WI38 (cell line): Measurements from ENCODE around the gene CD300H.

ENCODE experiments used
- H3K4me3 ChIP-seq: 2 replicates; pipeline ENCODE4 v1.5.1; 2011; ENCODE audit warnings: low read depth, mild to moderate bottlenecking, control low read depth, low read length
- TF ChIP-seq, protein P1 (sequence below): IDR thresholded peaks from 2 replicates; pipeline ENCODE4 v1.5.1; 2012; ENCODE audit warnings: low read depth, mild to moderate bottlenecking, control low read depth, low read length

CD300H gene

DNA sequence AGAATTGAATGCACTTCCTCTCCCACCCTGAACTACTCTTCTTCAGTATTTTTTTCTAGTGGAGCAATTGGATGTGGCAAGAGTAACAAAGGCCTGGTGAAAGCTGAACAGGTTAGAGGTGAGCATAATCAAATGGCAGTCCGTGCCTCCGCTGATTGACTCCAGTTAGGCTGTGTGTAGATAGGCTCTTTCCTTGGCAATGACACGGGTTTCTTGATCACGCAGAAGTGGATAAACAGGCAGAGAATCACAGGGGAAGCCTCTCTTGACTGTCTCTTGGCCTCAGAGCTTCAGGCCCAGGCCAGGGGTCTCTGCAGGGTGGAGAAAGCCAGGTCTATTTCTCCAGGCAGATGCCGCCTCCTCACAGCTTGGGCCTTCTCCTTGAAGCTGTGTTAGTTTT is 40.2 kb downstream of the CD300H start:
- H3K4me3 ChIP-seq = no peak overlapping the region
- TF ChIP-seq, protein P1, sequence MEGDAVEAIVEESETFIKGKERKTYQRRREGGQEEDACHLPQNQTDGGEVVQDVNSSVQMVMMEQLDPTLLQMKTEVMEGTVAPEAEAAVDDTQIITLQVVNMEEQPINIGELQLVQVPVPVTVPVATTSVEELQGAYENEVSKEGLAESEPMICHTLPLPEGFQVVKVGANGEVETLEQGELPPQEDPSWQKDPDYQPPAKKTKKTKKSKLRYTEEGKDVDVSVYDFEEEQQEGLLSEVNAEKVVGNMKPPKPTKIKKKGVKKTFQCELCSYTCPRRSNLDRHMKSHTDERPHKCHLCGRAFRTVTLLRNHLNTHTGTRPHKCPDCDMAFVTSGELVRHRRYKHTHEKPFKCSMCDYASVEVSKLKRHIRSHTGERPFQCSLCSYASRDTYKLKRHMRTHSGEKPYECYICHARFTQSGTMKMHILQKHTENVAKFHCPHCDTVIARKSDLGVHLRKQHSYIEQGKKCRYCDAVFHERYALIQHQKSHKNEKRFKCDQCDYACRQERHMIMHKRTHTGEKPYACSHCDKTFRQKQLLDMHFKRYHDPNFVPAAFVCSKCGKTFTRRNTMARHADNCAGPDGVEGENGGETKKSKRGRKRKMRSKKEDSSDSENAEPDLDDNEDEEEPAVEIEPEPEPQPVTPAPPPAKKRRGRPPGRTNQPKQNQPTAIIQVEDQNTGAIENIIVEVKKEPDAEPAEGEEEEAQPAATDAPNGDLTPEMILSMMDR = no peak

GRCh38 chr17:74526681-74527080 is 40.6 kb downstream of the CD300H start:
- TF ChIP-seq, protein P1 = no peak
- no peak overlapping the region for H3K4me3 ChIP-seq

- TF ChIP-seq, protein P1 = no peak
Observed at GRCh38 chr17:74525781-74526288, 41.5 kb downstream of the CD300H start.

DNA sequence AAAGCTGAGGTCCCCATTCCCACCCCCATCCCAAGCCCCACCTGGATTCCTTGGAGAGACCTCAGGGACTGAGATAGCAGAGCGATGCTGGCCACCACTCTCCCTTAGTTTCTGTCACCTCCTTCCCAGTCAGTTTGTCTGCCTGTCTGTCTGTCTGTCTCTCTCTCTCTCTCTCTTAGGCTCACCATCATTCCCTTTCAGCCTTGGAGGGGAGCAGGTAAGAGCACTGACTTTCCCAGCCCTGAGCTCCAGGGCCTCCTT is 41.9 kb downstream of the CD300H start:
- H3K4me3 ChIP-seq = no peak overlapping the region
- TF ChIP-seq, protein P1 = no peak

More at GRCh38 chr17:74525781-74526288, 41.5 kb downstream of the CD300H start:
- no peak overlapping the region for H3K4me3 ChIP-seq

DNA sequence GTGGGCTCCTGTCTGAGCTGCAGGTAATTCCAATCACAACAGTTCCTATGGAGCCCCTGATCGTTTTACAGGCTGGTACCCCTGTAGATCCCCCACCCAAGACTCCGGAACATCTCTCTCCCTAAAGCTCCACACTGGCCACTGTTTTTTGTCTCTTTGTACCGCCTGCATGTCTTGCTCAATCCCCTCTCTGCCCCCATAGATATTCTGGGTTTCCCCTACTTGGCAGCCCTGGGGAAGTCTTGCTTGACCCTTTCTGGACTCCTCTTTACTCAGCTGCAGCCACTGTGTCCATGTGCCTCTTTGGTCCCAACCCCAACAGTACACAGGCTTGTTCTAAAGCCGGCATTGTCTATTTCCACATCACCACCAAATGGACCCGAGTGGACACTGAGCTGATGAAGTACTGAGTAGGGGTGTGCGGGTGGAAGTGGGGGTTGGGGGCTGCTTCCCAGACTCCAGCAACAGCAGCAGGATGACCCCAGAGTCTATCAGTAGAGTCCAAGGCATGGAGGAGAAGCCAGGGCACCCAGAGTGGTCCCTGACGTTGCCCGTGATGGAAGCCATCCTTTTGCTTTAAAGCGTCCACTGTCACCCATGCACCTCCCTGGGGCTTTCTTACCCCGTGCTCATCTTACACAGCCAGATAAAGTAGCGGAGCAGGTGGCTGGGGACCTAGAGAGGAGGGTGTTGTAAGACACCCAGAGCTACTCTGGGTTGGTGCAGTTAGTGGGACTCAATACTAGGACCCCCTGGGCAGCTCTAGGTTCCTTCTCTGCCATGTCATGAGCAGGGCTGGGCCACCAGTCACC is 42.5 kb downstream of the CD300H start:
- TF ChIP-seq, protein P1 = no peak
- no peak overlapping the region for H3K4me3 ChIP-seq

- no peak overlapping the region for H3K4me3 ChIP-seq
Observed at GRCh38 chr17:74523308-74523707, 44.0 kb downstream of the CD300H start.

More at GRCh38 chr17:74523308-74523707, 44.0 kb downstream of the CD300H start:
- TF ChIP-seq, protein P1 = no peak
